Upper lobe of right lung (tissue), 1 donor: ENCODE measurements around the gene KNOP1. TPM values are rescaled to one million over a fixed set of nuclear protein-coding genes. Genes with fewer than 3 reads are reported as not detected.
"Not testable (repeated sequence)": the region's sequence is repeated elsewhere in the genome, so short reads cannot be mapped to it uniquely, and the experiment has no call there.

ENCODE experiments used
- ATAC-seq: fragments of 200-7000 bp; cut with Tn5 transposase; one replicate; pipeline ENCODE4 v1.9.1; 2020; ENCODE audit warnings: mild to moderate bottlenecking, moderate library complexity
- DNase-seq: peaks from one replicate; pipeline ENCODE4 v3.0.0-alpha.2; 2020
- H3K27ac ChIP-seq: fragments of 200-600 bp; one replicate; pipeline ENCODE4 v1.8.0; 2022
- H3K27me3 ChIP-seq: fragments of 200-600 bp; one replicate; pipeline ENCODE4 v1.8.0; 2022; ENCODE audit warnings: mild to moderate bottlenecking
- H3K36me3 ChIP-seq: fragments of 200-600 bp; one replicate; pipeline ENCODE4 v1.8.0; 2022
- H3K4me1 ChIP-seq: fragments of 200-600 bp; one replicate; pipeline ENCODE4 v1.8.0; 2022
- H3K4me3 ChIP-seq: fragments of 200-600 bp; one replicate; pipeline ENCODE4 v1.8.0; 2022; ENCODE audit warnings: mild to moderate bottlenecking
- H3K9me3 ChIP-seq: fragments of 200-600 bp; one replicate; pipeline ENCODE4 v1.8.0; 2022
- CTCF ChIP-seq: fragments of 200-600 bp; IDR thresholded peaks from one replicate; pipeline ENCODE4 v1.8.0; 2022; ENCODE audit warnings: antibody characterized with exemption
- intact Hi-C: fragments of 100-400 bp; cut with DNase I; formaldehyde crosslinking; loops from one replicate; pipeline ENCODE4 v1.11.0; 2022
- total RNA-seq: library from RNA; stranded (reverse); fragmentation: NEBNext Ultra II Directional; extraction: Animal tissue kit (Norgen Biotek cat#: 25700); gene quantifications from one replicate; pipeline ENCODE4 v1.2.1, GENCODE V29; 2021
- donor health status: DM: no; HTN: yes; CAD: no; lungs with severe emphysema.

The KNOP1 gene
- total RNA-seq, 1 donor from 2014 or later, result 12.2 TPM

- no peak for TF ChIP-seq CTCF
- Histone ChIP-seq H3K27me3 (no peaks in the 10 kb centered on the region), H3K27ac (no peak overlapping the region), H3K36me3 (peaks cover 55% of the 10 kb centered on the region), H3K4me3 (no peak overlapping the region), H3K9me3 (no peaks in the 10 kb centered on the region), H3K4me1 (peaks cover 4% of the 10 kb centered on the region)
- DNase-seq (no peak), ATAC-seq (no peak)
- intact Hi-C loops, result no loop called here
These were observed 32.9 kb downstream of the KNOP1 start for GRCh38 chr16:19685176-19685575.

- no peaks in the 10 kb centered on the region for H3K4me1 ChIP-seq
- no peaks in the 10 kb centered on the region for H3K9me3 ChIP-seq
- intact Hi-C loops, result loop anchor here (5.0 kb wide), 1 partner anchor 39 kb away; no protein-coding TSS in a partner anchor
- ATAC-seq (no peak), DNase-seq (peak; percentile 11)
- no peaks in the 10 kb centered on the region for H3K27me3 ChIP-seq
- no peak overlapping the region for H3K4me3 ChIP-seq
- TF ChIP-seq CTCF, result no peak
- no peak overlapping the region for H3K27ac ChIP-seq
- H3K36me3 ChIP-seq, result peaks cover 53% of the 10 kb centered on the region
These were observed 34.4 kb downstream of the KNOP1 start for GRCh38 chr16:19683453-19684236.

GRCh38 chr16:19681637-19682036 is 36.4 kb downstream of the KNOP1 start:
- Histone ChIP-seq H3K4me1 (no peaks in the 10 kb centered on the region), H3K9me3 (no peaks in the 10 kb centered on the region), H3K36me3 (peaks cover 36% of the 10 kb centered on the region), H3K4me3 (no peak overlapping the region), H3K27ac (no peak overlapping the region), H3K27me3 (no peaks in the 10 kb centered on the region)
- TF ChIP-seq CTCF, result no peak
- no peak for DNase-seq
- ATAC-seq, result no peak
- intact Hi-C loops, result loop anchor here (5.0 kb wide), 1 partner anchor 41 kb away; no protein-coding TSS in a partner anchor

- Histone ChIP-seq H3K4me3 (no peak overlapping the region), H3K9me3 (no peaks in the 10 kb centered on the region), H3K36me3 (peaks cover 30% of the 10 kb centered on the region), H3K27ac (no peak overlapping the region), H3K4me1 (no peaks in the 10 kb centered on the region), H3K27me3 (no peaks in the 10 kb centered on the region)
- peak; percentile 6 for TF ChIP-seq CTCF
- peak; percentile 32 for ATAC-seq
- no peak for DNase-seq
- intact Hi-C loops, result loop anchor here (5.0 kb wide), 1 partner anchor 41 kb away; no protein-coding TSS in a partner anchor
These were observed 37.1 kb downstream of the KNOP1 start for GRCh38 chr16:19680881-19681340.

GRCh38 chr16:19679281-19679680 is 38.7 kb downstream of the KNOP1 start:
- H3K4me1 ChIP-seq, H3K27me3 ChIP-seq, H3K4me3 ChIP-seq, ATAC-seq, H3K9me3 ChIP-seq, DNase-seq, intact Hi-C loops, H3K27ac ChIP-seq: not testable (repeated sequence)
- peaks cover 21% of the 10 kb centered on the region for H3K36me3 ChIP-seq

GRCh38 chr16:19678804-19679203 is 39.2 kb downstream of the KNOP1 start:
- Histone ChIP-seq H3K4me1 (no peaks in the 10 kb centered on the region), H3K36me3 (peaks cover 16% of the 10 kb centered on the region), H3K27ac (no peak overlapping the region), H3K9me3 (no peaks in the 10 kb centered on the region), H3K27me3 (no peaks in the 10 kb centered on the region), H3K4me3 (no peak overlapping the region)
- no peak for DNase-seq
- ATAC-seq, result no peak
- intact Hi-C loops, result no loop called here
- TF ChIP-seq CTCF, result no peak
